Activated T-helper 1 cell treated with Interleukin-2 at 50 U/mL for 16 hours (primary cell): ENCODE measurements around the gene VASH1.

ENCODE experiments used
- DNase-seq: peaks from one replicate; pipeline ENCODE4 v3.0.0-alpha.2; 2020; ENCODE audit warnings: low read depth

VASH1 gene

DNA sequence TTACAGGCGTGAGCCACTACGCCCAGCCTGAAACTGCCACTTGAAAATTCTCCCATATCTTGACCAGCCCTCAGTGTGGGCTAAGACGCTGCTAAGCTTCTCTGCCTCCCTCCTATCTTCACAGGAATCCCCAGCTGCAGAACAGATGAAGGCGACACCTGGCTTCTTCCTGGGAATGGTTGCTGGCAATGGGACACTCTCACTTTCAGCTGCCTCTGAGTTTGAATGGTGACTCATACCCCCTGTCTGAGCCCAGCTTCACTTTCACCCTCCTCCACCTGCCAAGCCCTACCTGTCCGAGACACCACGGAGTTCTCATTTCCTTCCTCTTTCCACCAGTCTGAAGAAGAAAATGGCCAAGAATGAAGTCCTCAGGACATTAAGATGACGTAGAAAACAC is 18.3 kb upstream of the VASH1 start:
- no peak for DNase-seq

DNA sequence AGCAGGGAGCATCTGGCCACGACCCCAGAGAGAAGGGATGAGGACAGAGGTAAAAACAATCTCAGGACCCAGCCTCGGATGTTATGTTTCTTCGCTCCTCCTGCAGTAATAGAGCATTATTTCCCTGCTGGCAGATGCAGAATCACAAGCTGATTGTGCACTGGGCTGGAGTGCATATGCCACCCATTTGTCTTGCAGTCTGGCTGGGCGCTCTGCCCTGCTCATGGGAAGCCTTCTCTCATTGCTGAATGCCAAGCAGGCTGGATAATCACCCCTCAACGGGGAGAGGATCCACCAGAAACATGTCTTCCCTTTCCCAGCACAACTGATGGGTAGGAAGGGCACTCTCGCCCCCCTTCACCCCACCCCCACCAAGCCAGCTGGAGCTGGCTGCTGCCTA is 8.5 kb upstream of the VASH1 start:
- DNase-seq = no peak

DNA sequence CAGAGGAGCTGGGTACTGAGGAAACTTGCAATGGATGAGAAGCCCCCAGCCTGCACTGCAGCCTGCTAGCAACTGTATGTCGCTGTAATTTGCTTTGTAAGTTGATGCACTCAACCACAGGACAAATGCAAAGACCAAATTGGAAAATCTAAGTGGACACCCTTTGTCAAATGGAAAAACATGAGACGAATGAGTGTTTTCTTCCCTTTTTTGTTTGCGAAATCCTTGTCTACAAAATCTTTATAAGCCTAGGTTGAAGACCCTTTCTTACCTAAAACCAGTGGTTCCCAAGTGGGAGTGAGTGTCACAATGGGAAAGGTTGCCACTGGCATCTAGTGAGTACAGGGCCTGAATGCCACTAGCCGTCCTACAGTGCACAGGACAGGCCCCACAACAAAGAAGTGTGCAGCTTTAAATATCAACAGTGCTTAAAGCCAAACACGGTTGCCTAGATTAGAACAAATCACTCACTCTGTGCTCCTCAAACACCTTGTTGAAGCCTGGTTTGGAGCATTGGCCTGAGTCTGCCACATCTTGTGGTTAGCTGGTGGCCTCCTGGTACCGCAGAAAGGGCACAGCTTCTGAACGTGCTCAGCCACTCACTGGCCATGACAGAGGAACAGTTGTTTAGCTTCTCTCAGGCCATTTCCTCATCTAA is 7.6 kb upstream of the VASH1 start:
- DNase-seq = no peak

DNA sequence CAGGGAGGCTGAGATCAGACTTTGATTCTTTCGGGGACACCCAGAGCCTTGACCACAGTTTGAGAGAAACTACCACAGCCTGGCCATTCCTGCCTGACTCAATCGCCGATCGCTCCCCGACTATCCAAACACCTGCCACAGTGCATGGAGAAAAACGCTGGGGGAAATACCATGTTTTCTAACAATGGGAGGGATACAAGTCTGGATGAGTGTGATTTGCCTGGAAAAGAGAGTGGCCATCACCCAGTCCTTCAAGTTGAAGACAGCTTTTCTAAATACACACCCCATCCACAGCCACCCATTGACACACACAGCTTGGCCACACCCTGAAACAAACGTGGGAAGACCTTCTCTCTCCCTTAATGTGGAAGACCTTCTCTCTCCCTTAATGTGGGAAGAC is 6.7 kb upstream of the VASH1 start:
- DNase-seq = no peak

DNA sequence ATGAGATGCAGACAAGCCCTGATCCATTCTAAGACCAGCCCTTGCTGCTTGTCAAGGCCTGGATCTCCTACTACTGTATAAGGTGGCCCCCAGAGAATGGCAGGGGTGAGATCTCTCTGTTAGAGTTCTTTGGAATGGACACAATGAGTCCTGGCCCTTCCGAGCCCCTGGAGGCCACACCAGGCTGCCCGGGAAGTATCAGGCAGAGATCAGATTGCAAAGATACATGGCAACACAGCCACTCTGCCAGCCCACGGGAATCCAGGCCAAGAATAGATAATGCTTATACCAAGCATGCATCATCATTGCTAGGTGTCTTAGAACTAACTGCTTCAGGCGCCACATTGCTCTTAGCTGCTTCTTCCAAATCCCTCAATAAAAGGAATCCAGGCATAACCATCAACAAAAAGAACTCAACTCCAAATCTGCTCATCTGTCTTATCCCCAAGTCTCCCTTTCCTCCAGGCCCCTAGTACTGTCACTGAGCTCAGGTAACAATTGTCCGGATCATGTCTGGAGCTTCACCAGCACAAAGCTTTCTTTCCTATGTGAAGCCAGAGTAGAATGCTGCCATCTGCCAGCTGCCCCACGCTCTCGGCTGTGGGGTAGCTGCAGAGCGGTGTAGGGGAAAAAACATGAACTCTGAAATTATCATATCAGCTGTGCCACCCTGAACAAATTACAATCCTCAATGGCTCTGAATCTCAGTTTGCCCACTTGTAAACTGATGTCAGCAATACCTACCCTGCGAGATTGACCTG is 5.5 kb upstream of the VASH1 start:
- DNase-seq = no peak

DNA sequence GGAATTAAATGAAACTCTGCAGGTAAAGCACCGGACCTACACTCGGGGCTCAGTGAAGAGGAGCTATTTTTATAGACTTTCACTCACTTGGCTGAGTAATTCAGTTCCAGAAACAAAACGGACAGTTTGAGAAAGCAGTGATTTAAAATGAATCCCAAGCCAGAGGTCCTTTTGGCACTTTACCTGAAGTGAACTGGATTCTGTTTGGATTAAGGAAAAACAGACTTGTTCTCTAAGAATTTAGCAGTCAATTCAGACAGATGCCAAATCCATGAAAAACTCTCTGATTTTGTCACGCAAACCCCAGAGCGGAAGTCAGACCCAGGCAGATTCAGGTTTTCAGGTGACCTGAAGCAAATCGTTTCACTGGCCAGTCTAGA is 4.9 kb upstream of the VASH1 start:
- DNase-seq = no peak

DNA sequence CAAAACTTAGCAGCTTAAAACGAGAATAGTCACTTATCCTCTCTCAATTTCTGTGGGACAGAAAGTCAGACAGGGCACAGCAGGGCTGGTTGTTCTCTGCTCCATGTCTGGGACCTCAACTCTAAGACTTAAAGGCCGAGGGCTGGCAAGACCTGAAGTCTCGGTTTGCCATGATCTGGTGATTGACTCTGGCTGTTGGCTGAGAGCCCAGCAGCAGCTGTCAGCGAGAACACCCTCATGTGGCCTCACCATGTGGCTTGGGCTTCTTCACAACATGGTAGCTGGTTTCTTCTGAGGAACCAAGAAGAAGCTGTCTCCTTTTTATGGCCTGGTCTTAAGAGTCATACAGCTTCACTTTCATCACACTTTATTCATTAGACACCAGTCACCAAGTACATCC is 1.7 kb upstream of the VASH1 start:
- no peak for DNase-seq

DNA sequence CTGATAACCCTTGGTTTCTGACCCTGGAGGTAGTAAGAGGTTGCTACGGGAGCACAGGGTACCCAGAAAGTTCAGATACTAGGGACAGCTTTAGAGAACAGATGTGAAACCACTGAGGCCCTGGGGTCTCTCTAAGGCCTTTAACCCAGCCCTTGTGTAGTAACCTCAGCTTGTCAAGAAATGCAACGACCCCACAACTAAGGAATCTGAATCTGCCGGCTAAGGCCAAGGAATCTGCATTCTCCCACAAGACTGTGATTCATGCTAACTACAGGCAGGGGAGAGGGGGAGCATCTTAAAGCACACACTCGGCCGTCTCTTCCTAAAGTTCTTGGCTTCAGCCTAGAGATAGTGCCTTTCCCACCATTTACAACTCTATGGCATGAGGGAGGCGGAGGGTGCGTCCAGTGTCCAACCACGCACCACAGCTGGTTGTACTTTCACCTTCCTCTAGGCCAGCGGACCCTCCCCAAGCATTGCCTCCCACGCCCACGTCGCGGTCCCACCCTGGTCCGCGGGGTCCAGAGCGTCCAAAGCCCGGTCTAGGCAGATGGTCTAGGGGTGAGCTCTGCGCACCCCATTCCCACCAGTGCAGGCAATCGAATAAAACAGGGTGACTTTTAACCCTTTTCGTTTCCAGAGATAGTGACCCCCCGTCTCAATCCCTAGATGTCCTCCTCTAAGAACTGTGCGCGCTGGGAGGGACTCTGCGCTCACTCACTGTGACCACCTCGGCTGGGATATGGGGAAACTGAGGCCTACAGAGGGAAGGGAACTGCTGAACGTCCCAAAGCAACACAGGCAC is 735 bp upstream of the VASH1 start:
- DNase-seq = no peak

DNA sequence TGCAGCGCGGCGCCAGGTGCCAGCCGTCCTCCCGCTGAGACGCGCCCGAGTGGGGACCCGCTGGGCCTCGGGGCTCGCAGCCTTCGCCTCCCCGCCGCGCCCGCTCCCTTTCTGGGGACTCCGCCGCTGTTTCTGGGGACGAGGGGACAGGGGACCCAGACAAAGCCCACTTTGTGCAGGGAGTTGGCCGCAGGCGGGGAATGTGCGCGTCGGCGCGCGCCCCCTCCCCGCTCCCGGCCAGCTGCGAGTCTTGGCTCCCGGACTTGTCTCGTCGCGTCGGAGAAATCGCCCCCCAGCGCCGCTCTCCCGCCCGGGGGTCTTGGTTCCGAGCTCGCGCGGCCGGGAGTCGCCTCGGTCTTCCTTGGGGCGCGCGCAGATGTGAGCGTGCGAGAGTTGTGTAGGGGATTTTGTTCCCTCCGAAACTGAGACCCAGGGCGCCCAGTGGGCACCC is 717 bp downstream of the VASH1 start:
- no peak for DNase-seq

DNA sequence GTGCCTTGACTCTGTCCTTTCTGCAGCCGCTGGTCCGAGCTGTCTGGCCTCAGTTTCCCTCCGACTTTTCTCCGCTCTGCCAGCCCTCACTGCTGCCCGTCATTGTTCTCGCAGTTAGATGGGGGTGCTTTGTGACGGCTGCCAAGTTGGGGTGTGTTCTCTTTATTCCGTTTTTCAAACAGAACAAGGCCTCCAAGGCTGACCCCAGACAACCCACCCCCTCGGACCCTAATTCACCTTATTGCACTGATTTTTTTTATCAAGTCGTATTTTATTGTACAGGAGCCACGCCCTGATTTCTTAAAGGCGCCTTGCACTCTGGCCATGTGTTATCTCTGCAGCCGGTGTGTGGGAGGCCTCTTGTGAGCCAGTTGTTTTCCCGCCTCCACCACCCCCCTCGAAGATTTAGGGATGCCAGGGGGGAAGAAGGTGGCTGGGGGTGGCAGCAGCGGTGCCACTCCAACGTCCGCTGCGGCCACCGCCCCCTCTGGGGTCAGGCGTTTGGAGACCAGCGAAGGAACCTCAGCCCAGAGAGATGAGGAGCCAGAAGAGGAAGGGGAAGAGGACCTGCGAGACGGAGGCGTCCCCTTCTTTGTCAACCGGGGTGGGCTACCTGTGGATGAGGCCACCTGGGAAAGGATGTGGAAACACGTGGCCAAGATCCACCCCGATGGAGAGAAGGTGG is 1.3 kb downstream of the VASH1 start:
- no peak for DNase-seq

DNA sequence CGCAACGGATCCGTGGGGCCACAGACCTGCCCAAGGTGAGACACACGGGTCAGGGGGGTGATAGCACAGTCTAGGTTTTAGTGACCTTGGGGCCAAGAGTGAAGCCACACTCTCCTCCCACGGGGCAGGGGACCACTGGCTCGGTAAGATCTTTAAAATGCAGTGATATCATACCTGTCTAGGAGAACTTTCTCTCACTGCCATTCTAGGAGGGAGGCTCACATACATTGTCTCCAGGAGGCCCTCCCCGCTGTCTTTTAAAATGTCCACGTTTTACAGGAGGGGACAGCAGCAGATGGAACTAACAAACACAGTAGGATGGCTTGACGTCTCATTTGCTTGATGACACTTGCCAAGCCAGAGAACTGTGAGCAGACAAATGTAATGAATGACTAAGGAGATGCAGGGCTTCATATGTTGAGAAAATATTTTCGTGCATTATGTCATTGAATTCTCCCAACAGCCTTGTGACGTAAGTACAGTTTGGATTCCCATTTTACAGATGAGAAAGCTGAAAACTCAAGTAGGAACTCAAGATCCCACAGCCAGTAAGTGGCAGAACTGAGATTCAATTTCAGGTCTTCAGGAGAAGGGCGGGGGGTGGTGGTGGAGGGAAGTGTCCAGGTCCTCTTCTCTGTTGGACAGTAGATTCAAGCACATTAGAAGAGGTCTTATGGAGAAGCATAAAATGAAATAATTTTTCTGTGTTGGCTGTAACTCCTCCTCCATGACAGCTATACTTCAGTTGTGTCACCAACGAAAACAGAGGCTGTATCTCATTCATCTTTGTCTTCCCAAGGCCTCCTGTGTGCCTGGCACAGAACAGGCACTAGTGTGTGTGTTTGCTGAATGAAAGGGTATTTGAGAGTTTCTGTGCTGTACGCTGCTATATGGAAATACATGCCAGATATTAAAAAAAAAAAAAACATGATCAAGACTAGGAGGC is 2.1 kb downstream of the VASH1 start:
- DNase-seq = no peak

DNA sequence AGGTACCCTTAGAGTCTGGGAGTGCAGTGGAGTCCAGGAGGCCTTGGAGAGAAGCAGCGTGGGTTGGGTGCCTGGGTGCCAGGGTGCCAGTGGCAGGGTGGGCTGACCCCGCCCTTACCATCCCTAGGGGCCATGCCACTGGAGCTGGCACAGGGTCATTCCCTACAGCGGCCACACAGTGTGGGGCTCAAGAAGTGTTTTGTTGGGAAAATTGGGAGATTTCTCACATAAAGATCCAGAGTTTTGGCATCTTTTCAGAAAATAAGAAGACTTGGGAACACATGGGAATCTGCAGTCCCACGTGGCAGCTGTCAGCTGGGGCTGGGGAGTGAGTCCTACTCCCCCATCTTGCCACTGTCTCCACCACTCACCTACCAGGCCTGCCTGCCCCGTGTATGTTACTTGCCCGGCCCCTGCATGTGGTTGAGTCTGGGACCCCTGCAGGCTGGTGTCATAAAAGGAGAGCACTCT is 4.2 kb downstream of the VASH1 start:
- no peak for DNase-seq

DNA sequence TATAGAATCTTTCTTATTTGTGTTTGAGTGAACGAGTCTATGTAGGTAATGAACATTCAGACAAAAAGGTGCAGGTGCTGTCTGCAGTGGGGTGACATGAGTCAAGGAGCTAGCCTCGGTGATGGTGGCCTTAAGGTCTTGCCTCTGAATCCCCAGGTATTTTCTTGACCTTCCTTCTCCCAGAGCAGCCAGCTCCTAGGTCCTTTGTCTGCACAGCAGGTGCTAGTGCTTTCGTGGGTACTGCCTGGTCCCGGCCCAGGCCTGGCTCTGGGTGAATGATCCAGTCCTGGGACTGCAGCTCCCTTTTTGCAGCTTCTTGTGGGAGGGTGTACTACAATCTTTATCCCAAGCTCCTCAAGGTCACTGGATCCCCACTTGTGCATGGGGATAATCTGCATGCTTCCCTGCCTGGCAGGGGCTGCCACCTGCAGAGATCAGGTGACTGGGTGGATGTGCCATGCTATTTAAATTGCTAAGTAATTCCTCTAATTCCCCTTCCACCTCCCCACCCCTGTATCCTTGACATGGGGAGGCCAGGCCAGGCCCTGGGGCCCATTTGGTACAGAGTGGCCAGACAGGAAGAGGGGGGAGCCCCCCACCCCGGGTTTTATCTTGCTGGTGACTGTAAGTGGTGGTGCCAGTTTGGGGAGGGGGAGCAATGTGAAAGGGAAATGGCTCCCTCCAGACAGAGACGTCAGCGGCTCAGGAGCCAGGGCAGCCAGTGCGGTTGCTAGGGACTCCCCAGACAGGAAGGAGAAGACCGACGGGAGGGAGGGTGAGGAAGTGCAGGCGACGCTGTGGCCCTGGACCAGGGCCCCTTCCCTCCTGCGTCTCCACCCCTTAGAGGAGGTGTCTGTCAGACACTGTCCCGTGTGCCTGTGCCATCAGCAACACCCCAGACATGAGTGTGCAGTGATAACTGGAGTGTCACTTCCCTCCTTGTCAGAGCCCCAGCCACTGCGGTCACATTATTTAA is 6.7 kb downstream of the VASH1 start:
- peak; percentile 63 for DNase-seq

DNA sequence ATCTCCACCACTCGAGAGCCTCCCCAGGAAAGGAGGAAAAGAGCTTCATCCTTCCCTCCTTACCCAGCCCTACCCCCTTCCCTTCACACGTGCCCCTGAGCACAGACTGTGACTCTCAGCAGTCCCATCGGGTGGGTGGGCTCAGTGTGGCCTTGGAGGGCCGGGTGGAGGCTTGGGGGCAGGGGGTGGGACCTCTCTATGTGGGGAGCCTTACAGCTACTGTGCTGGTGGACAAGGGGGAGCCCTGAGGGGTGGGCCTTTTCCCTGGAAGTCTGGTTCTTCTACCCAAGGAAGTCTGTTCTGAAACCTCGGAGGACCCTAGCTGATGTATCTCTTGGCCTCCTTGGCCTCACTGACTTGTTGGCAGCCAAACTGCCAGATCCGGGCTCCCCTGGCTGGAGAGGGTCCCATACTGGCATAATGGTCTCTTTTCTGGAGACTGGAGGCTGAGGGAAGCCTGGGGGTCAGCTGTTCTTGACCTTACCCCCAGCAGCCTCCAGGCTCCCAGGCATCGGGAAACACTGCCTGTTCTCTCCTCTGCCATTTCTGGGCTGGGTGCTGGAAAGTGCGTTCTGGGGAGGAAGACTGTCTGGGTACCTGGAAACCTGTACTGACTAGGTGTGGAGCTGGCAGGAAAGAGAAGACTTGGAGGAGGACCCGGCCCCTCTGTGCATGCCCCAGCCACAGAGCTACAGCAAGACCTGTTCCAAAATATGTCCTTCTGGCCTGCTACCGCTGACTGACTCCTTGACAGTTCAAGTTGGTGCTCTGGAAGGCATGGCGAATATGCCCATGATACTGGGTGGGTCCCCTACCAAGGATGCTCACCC is 7.6 kb downstream of the VASH1 start:
- no peak for DNase-seq

DNA sequence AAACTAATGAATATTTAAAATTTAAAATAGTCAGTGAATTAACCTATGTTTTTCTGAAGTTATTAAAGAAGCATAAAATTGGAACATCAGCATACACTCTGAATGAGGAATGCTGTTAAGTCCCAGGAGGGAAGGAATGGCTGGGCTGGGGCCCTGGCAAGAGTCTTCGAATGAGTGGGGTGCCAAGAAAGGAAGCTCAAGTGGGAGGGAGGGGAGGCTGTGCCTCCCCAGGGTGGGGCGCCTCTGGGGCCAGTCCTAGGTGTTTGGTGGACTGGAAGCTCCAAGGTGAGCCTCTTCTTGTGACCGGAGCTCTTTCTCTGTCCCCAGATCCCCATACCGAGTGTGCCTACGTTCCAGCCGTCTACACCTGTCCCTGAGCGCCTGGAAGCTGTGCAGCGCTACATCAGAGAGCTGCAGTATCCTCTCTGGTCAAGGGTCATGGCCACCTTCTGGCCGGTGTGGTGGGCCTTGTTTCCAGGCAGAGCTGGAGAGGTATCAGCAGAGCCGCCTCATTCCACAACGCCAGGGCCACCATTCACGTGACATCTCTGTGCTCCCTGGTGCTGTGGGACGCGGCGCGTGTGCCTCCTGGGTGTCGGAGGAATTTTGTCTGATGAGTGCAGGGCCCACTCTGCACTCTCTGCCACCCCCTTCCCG is 8.5 kb downstream of the VASH1 start:
- no peak for DNase-seq

DNA sequence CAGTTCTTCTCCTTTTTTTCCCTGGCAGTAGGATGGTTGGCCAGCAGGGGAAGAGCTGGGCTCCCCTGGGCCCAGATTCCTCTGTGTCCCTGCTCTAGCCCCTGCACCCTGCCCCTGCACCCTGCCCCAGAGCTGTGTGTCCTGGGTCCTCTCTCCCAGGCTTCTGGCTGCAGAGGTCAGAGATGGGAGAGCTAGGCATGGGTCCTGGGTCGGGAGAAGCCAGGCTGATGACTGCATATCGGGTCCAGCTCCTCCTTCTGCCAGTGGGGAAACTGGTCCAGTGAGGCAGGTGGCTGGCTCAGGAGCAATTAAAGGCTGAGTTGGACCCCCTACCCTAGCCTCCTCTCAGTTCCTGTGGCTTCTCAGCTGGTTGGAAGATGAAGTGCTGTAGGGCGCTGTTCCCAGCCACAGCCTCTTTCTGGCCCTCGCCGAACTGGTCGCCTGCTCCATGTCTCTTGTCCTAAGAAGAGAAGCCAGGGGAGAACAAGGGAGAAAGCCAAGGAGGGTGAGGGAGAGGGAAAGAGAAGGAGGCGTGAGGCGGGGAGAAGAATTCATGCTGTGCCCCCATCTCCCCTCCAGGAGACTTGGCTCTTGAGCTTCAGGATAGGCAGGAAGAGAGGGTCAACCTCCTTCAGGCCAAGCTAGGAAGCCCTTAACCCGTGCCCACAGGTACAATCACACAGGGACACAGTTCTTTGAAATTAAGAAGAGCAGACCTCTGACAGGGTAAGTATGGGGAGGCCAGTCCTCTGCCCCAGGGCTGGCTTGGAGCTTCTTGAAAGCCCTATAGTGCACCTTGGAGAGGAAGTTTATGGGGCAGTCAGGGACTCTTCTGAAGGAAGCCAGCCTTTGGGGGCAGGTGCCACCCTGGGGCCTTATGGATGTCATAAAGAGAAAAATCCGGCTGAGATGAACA is 9.5 kb downstream of the VASH1 start:
- no peak for DNase-seq

DNA sequence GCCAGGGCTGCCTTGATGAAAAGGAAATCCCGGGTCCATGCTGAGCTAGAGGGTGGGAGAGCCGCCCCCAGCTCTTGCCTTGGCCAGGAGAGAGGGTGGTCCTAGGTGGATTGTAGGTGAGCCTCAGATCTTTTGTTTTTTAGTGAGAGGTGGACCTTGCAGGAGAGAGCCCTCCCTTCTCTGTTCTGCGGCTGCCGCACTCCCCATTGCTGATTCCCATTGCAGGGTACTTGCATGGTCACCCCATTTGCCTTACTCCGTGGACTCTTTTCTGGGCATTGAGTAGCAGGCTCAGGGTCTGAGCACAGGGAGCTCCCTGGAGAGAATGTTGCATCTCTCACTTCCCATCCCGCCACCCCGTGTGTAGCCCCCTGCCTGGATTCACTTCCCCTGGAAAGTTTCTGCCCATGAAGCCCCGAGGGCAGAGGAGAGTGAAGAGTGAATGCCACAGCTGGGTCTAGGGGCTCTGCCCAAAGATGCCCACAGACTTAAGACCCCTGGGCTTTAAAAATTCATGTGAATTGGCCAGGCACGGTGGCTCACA is 10.2 kb downstream of the VASH1 start:
- DNase-seq = no peak
